ENCODE measurements around the gene VSX1. TPM values are rescaled to one million over a fixed set of nuclear protein-coding genes. Genes with fewer than 3 reads are reported as not detected.

The VSX1 gene
- total RNA-seq, 1 experiment from 2014 or later, result not detected

DNA sequence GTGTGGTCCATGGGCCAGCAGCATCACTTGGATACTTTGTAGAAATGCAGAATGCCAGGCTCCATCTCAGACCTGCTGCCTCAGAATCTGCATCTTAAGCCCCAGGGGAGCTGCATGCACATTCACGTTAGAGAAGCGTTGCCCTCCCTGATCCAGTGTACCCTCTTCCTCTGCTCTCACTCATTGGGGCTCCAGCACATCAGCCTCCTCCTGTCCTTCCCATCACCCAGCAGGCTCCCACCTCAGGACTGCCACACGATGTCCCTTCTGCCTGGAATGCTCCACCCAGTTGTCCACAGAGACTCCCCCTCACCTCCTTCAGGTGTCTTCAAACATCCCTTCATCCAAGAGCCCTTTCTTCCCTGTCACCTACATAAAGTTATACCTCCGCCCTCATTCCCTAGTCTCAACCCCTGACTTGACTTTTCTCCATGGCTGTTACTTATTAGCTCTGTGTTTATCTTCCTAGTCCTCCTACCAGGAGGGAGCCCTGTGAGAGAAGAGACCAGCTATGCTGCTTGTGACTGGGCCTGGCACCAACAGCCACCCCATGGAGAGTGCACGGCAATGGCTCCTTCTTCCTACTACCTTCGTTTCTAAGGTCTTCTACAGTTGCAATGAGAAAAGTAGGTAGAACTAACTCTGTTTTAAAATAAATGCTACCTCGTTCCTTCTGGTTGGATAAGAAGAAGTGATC, 20.7 kb downstream of the VSX1 start:
- no peak for DNase-seq
- no peaks in the 10 kb centered on the region for H3K9me3 ChIP-seq (ENCODE audit: low read length)
- no peaks in the 10 kb centered on the region for H3K9me2 ChIP-seq (replicated peaks; ENCODE audit: insufficient read depth, low read length)
- peaks cover 37% of the 10 kb centered on the region for H3K4me1 ChIP-seq (ENCODE audit: low read length)
- no peaks in the 10 kb centered on the region for H3K79me2 ChIP-seq (ENCODE audit: low read length)
- no peak overlapping the region for H3K27ac ChIP-seq (ENCODE audit: low read length)
- no peak overlapping the region for H2AFZ ChIP-seq (ENCODE audit: low read length)
- H3K4me2 ChIP-seq (ENCODE audit: low read depth, low read length, poor library complexity, severe bottlenecking), result no peak overlapping the region
- no peaks in the 10 kb centered on the region for H3K36me3 ChIP-seq (ENCODE audit: insufficient read depth, low read length)
- H3K9ac ChIP-seq (ENCODE audit: low read length), result no peak overlapping the region
- H3K4me3 ChIP-seq (ENCODE audit: low read length), result no peak overlapping the region
- no peaks in the 10 kb centered on the region; the same call in 1 of the 2 replicates for H4K20me1 ChIP-seq (ENCODE audit: insufficient read depth, low read depth, low read length)
- peaks cover 2% of the 10 kb centered on the region; the same call in 1 of the 2 replicates for H3K27me3 ChIP-seq (ENCODE audit: low read length)

GRCh38 chr20:25059866-25060465, 22.0 kb downstream of the VSX1 start:
- H3K4me1 ChIP-seq (ENCODE audit: low read length), result peaks cover 37% of the 10 kb centered on the region
- H3K27me3 ChIP-seq (ENCODE audit: low read length), result peaks cover 2% of the 10 kb centered on the region; the same call in 1 of the 2 replicates
- no peak overlapping the region for H2AFZ ChIP-seq (ENCODE audit: low read length)
- H3K9ac ChIP-seq (ENCODE audit: low read length), result no peak overlapping the region
- H3K9me2 ChIP-seq (replicated peaks; ENCODE audit: insufficient read depth, low read length), result no peaks in the 10 kb centered on the region
- no peaks in the 10 kb centered on the region for H3K9me3 ChIP-seq (ENCODE audit: low read length)
- DNase-seq, result no peak
- H3K27ac ChIP-seq (ENCODE audit: low read length), result no peak overlapping the region
- no peaks in the 10 kb centered on the region for H3K36me3 ChIP-seq (ENCODE audit: insufficient read depth, low read length)
- no peak overlapping the region for H3K4me3 ChIP-seq (ENCODE audit: low read length)
- no peaks in the 10 kb centered on the region; the same call in 1 of the 2 replicates for H4K20me1 ChIP-seq (ENCODE audit: insufficient read depth, low read depth, low read length)
- no peak overlapping the region for H3K4me2 ChIP-seq (ENCODE audit: low read depth, low read length, poor library complexity, severe bottlenecking)
- no peaks in the 10 kb centered on the region for H3K79me2 ChIP-seq (ENCODE audit: low read length)

DNA sequence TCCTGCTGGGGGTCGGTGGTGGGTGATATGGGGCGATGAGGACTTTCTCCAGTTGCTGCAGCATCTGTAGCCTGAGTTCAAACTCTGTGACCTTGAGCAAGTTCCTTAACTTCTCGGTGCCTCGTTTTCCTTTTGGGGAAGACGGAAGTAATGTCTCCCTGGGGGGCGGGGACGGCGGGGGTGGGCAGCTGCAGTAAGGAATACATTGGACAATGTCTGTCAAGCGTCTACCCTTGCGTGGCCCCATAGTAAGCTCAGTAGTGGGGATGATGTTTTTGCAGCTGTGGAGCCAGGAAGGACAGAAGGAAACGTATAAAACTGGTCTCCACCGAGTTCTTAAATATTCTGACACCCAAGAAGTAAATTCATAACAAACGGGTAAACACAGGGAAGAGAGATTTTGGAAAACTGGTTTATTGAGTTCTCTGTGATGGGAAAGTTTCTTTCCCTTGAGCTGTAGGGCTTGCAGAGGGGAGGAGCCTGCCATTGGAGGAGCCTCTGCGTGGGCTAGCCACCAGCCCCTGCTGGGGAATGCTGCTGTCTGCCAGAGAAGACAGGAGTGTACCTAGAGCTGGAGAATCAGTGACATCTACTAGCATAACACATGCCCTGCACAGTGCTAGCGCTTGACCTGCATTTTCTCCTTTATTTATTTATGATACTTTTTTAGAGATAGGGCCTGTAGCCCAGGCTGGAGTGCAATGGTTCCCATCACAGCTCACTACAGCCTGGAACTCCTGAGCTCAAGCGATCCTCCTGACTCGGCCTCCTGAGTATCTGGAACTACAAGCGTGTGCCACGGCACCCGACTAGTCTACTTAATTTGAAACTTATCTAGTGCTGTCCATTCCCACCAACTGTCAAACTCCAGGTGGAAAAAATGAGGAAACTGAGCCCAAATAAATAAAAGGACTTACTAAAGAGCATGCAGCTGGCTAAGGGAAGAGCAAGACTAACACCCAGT, 22.8 kb downstream of the VSX1 start:
- H3K4me2 ChIP-seq (ENCODE audit: low read depth, low read length, poor library complexity, severe bottlenecking), result peak overlapping the region; percentile 91

GRCh38 chr20:25058051-25058846, 23.7 kb downstream of the VSX1 start, which contains the start of gene ACSS1:
TSS of gene ACSS1 (minus strand) at chr20:25058139. CDS start at chr20:25058102, 37 bp downstream.
- peaks cover 2% of the 10 kb centered on the region; the same call in 1 of the 2 replicates for H3K27me3 ChIP-seq (ENCODE audit: low read length)
- peak; percentile 86 for DNase-seq
- no peaks in the 10 kb centered on the region; the same call in 1 of the 2 replicates for H4K20me1 ChIP-seq (ENCODE audit: insufficient read depth, low read depth, low read length)
- H3K36me3 ChIP-seq (ENCODE audit: insufficient read depth, low read length), result no peaks in the 10 kb centered on the region
- no peak within 1 kb of the TSS for H3K27ac ChIP-seq (ENCODE audit: low read length)
- peak within 1 kb of the TSS; percentile 99 for H2AFZ ChIP-seq (ENCODE audit: low read length)
- H3K4me2 ChIP-seq (ENCODE audit: low read depth, low read length, poor library complexity, severe bottlenecking), result peak within 1 kb of the TSS; percentile 91
- no peaks in the 10 kb centered on the region for H3K9me3 ChIP-seq (ENCODE audit: low read length)
- no peaks in the 10 kb centered on the region for H3K9me2 ChIP-seq (replicated peaks; ENCODE audit: insufficient read depth, low read length)
- H3K4me1 ChIP-seq (ENCODE audit: low read length), result peaks cover 38% of the 10 kb centered on the region
- peak within 1 kb of the TSS; percentile 70 for H3K4me3 ChIP-seq (ENCODE audit: low read length)
- H3K9ac ChIP-seq (ENCODE audit: low read length), result peak within 1 kb of the TSS; percentile 70
- H3K79me2 ChIP-seq (ENCODE audit: low read length), result no peaks in the 10 kb centered on the region

More for the DNA sequence above, 22.8 kb downstream of the VSX1 start:
- peak; percentile 51 for DNase-seq
- no peaks in the 10 kb centered on the region; the same call in 1 of the 2 replicates for H4K20me1 ChIP-seq (ENCODE audit: insufficient read depth, low read depth, low read length)
- peaks cover 38% of the 10 kb centered on the region for H3K4me1 ChIP-seq (ENCODE audit: low read length)
- peaks cover 2% of the 10 kb centered on the region; the same call in 1 of the 2 replicates for H3K27me3 ChIP-seq (ENCODE audit: low read length)
- no peaks in the 10 kb centered on the region for H3K79me2 ChIP-seq (ENCODE audit: low read length)
- peak overlapping the region; percentile 99 for H2AFZ ChIP-seq (ENCODE audit: low read length)
- H3K9me2 ChIP-seq (replicated peaks; ENCODE audit: insufficient read depth, low read length), result no peaks in the 10 kb centered on the region
- peak overlapping the region; percentile 70 for H3K9ac ChIP-seq (ENCODE audit: low read length)
- H3K4me3 ChIP-seq (ENCODE audit: low read length), result peak overlapping the region; percentile 70
- no peak overlapping the region for H3K27ac ChIP-seq (ENCODE audit: low read length)
- H3K9me3 ChIP-seq (ENCODE audit: low read length), result no peaks in the 10 kb centered on the region
- H3K36me3 ChIP-seq (ENCODE audit: insufficient read depth, low read length), result no peaks in the 10 kb centered on the region

DNA sequence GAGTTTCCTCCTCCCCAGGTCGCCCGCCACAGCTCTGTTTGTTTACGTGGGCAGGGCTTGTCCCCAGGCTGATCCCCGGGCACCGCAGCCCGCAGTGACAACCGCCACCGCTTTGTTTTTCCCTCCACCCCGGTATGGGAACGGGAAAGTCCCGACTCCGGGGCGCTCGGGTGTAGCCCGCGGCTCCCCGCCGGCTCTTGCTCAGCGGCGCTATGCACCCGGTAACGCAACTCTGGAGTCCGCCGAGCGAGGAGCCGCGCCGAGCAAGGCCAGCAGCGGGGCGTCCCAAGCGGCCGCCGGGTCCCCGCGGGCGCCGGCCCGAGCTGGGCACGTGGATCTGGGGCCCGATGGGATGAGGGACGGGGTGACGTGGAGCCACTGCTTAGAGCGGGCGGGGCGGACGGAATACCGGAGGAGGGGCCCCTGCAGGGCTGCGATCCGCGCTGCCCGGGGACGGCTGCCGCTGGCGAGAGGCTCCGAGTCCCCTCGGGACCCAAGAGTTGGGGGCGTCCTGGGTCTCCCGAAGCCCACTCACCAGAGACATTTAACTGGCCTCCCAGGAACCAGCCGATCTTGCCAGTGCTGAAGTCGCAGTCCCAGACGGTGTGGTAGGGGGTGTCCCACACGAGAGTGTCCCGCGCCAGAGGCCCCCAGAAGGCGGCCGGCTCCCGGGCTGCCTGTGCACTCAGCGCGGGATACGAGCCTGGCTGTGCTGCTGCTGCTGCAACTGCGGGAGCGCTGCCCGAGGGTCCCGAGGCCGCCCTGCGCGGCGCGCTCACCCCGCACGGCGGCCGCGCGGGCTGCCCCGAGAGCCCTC, 24.5 kb downstream of the VSX1 start:
- Histone ChIP-seq H3K4me1 (ENCODE audit: low read length) (peaks cover 42% of the 10 kb centered on the region), H3K36me3 (ENCODE audit: insufficient read depth, low read length) (no peaks in the 10 kb centered on the region), H3K27ac (ENCODE audit: low read length) (no peak overlapping the region), H3K9ac (ENCODE audit: low read length) (peak overlapping the region; percentile 70), H3K9me3 (ENCODE audit: low read length) (no peaks in the 10 kb centered on the region), H4K20me1 (ENCODE audit: insufficient read depth, low read depth, low read length) (no peaks in the 10 kb centered on the region; the same call in 1 of the 2 replicates), H3K4me3 (ENCODE audit: low read length) (peak overlapping the region; percentile 70), H3K79me2 (ENCODE audit: low read length) (no peaks in the 10 kb centered on the region), H3K9me2 (replicated peaks; ENCODE audit: insufficient read depth, low read length) (no peaks in the 10 kb centered on the region), H3K4me2 (ENCODE audit: low read depth, low read length, poor library complexity, severe bottlenecking) (peak overlapping the region; percentile 91), H3K27me3 (ENCODE audit: low read length) (peaks cover 2% of the 10 kb centered on the region; the same call in 1 of the 2 replicates), H2AFZ (ENCODE audit: low read length) (peak overlapping the region; percentile 99; the same call in 1 of the 2 replicates)
- peak; percentile 47 for DNase-seq

GRCh38 chr20:25056690-25057233, 25.2 kb downstream of the VSX1 start:
- Histone ChIP-seq H3K4me2 (ENCODE audit: low read depth, low read length, poor library complexity, severe bottlenecking) (peak overlapping the region; percentile 91), H3K36me3 (ENCODE audit: insufficient read depth, low read length) (no peaks in the 10 kb centered on the region), H3K4me1 (ENCODE audit: low read length) (peaks cover 42% of the 10 kb centered on the region), H3K4me3 (ENCODE audit: low read length) (peak overlapping the region; percentile 70; the same call in 1 of the 2 replicates), H2AFZ (ENCODE audit: low read length) (peak overlapping the region; percentile 99; the same call in 1 of the 2 replicates), H3K9me3 (ENCODE audit: low read length) (no peaks in the 10 kb centered on the region), H3K27ac (ENCODE audit: low read length) (no peak overlapping the region), H4K20me1 (ENCODE audit: insufficient read depth, low read depth, low read length) (no peaks in the 10 kb centered on the region; the same call in 1 of the 2 replicates), H3K27me3 (ENCODE audit: low read length) (peaks cover 2% of the 10 kb centered on the region; the same call in 1 of the 2 replicates), H3K9ac (ENCODE audit: low read length) (no peak overlapping the region; the same call in 1 of the 2 replicates), H3K9me2 (replicated peaks; ENCODE audit: insufficient read depth, low read length) (no peaks in the 10 kb centered on the region), H3K79me2 (ENCODE audit: low read length) (no peaks in the 10 kb centered on the region)
- DNase-seq, result no peak

Data from Karpas-422 (cell line).